ENCODE measurements around the gene DNASE1L2.

The DNASE1L2 gene

GRCh38 chr16:2223221-2223941 is 12.9 kb upstream of the DNASE1L2 start, which contains the start of gene E4F1 (continued):
- TF ChIP-seq ZEB2 (tag by site-specific recombination; IDR thresholded peaks at IDR 0.05) (peak; percentile 97), BCL11B (tag by site-specific recombination; IDR thresholded peaks at IDR 0.05; ENCODE audit: low read depth) (peak; percentile 41), ZFP37 (tag by site-specific recombination; IDR thresholded peaks at IDR 0.05) (peak; percentile 89; the same call in 1 of the 2 replicates), ZSCAN30 (tag by site-specific recombination; IDR thresholded peaks at IDR 0.05) (peak; percentile 82), ZNF426 (tag by site-specific recombination; IDR thresholded peaks at IDR 0.05) (no peak), KLF16 (tag by site-specific recombination; IDR thresholded peaks at IDR 0.05) (peak; percentile 67), ZIC2 (tag by site-specific recombination; IDR thresholded peaks at IDR 0.05) (peak; percentile 58; the same call in 1 of the 2 replicates), ZNF610 (tag by site-specific recombination; IDR thresholded peaks at IDR 0.05; ENCODE audit: borderline replicate concordance) (peak; percentile 75; the same call in 1 of the 2 replicates), ZBTB17 (tag by site-specific recombination; IDR thresholded peaks at IDR 0.05) (peak; percentile 91), ZSCAN5A (tag by site-specific recombination; IDR thresholded peaks at IDR 0.05) (peak; percentile 73; the same call in 1 of the 2 replicates), ZNF670 (tag by site-specific recombination; IDR thresholded peaks at IDR 0.05; ENCODE audit: low read depth) (no peak), GFI1B (tag by site-specific recombination; IDR thresholded peaks at IDR 0.05) (no peak), ZNF529 (tag by site-specific recombination; IDR thresholded peaks at IDR 0.05; ENCODE audit: insufficient replicate concordance) (no peak), KLF10 (tag by site-specific recombination; IDR thresholded peaks at IDR 0.05) (peak; percentile 51), ZSCAN16 (tag by site-specific recombination; IDR thresholded peaks at IDR 0.05) (0 out of 2 replicates have a peak, but pooled peaks have one; percentile 40), WT1 (tag by site-specific recombination; IDR thresholded peaks at IDR 0.05) (no peak), ZNF354C (tag by site-specific recombination; IDR thresholded peaks at IDR 0.05; ENCODE audit: borderline replicate concordance, low read depth) (no peak), ZNF629 (tag by site-specific recombination; IDR thresholded peaks at IDR 0.05) (peak; percentile 92), OSR2 (tag by site-specific recombination; IDR thresholded peaks at IDR 0.05) (no peak), REPIN1 (tag by site-specific recombination; IDR thresholded peaks at IDR 0.05; ENCODE audit: low read depth) (no peak), ZNF146 (tag by site-specific recombination; IDR thresholded peaks at IDR 0.05) (peak; percentile 35; the same call in 1 of the 2 replicates)
- TF ChIP-seq, protein P1, sequence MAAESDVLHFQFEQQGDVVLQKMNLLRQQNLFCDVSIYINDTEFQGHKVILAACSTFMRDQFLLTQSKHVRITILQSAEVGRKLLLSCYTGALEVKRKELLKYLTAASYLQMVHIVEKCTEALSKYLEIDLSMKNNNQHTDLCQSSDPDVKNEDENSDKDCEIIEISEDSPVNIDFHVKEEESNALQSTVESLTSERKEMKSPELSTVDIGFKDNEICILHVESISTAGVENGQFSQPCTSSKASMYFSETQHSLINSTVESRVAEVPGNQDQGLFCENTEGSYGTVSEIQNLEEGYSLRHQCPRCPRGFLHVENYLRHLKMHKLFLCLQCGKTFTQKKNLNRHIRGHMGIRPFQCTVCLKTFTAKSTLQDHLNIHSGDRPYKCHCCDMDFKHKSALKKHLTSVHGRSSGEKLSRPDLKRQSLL (tag by site-specific recombination; IDR thresholded peaks at IDR 0.05), result no peak
- TF ChIP-seq, protein P2, sequence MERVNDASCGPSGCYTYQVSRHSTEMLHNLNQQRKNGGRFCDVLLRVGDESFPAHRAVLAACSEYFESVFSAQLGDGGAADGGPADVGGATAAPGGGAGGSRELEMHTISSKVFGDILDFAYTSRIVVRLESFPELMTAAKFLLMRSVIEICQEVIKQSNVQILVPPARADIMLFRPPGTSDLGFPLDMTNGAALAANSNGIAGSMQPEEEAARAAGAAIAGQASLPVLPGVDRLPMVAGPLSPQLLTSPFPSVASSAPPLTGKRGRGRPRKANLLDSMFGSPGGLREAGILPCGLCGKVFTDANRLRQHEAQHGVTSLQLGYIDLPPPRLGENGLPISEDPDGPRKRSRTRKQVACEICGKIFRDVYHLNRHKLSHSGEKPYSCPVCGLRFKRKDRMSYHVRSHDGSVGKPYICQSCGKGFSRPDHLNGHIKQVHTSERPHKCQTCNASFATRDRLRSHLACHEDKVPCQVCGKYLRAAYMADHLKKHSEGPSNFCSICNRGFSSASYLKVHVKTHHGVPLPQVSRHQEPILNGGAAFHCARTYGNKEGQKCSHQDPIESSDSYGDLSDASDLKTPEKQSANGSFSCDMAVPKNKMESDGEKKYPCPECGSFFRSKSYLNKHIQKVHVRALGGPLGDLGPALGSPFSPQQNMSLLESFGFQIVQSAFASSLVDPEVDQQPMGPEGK (tag by site-specific recombination; IDR thresholded peaks at IDR 0.05), result peak; percentile 59
- TF ChIP-seq, protein P3, sequence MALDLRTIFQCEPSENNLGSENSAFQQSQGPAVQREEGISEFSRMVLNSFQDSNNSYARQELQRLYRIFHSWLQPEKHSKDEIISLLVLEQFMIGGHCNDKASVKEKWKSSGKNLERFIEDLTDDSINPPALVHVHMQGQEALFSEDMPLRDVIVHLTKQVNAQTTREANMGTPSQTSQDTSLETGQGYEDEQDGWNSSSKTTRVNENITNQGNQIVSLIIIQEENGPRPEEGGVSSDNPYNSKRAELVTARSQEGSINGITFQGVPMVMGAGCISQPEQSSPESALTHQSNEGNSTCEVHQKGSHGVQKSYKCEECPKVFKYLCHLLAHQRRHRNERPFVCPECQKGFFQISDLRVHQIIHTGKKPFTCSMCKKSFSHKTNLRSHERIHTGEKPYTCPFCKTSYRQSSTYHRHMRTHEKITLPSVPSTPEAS (tag by site-specific recombination; IDR thresholded peaks at IDR 0.05), result no peak
- TF ChIP-seq, protein P4, sequence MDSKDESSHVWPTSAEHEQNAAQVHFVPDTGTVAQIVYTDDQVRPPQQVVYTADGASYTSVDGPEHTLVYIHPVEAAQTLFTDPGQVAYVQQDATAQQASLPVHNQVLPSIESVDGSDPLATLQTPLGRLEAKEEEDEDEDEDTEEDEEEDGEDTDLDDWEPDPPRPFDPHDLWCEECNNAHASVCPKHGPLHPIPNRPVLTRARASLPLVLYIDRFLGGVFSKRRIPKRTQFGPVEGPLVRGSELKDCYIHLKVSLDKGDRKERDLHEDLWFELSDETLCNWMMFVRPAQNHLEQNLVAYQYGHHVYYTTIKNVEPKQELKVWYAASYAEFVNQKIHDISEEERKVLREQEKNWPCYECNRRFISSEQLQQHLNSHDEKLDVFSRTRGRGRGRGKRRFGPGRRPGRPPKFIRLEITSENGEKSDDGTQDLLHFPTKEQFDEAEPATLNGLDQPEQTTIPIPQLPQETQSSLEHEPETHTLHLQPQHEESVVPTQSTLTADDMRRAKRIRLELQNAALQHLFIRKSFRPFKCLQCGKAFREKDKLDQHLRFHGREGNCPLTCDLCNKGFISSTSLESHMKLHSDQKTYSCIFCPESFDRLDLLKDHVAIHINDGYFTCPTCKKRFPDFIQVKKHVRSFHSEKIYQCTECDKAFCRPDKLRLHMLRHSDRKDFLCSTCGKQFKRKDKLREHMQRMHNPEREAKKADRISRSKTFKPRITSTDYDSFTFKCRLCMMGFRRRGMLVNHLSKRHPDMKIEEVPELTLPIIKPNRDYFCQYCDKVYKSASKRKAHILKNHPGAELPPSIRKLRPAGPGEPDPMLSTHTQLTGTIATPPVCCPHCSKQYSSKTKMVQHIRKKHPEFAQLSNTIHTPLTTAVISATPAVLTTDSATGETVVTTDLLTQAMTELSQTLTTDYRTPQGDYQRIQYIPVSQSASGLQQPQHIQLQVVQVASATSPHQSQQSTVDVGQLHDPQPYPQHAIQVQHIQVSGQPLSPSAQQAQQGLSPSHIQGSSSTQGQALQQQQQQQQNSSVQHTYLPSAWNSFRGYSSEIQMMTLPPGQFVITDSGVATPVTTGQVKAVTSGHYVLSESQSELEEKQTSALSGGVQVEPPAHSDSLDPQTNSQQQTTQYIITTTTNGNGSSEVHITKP (tag by site-specific recombination; IDR thresholded peaks at IDR 0.05), result peak; percentile 61
- TF ChIP-seq, protein P5, sequence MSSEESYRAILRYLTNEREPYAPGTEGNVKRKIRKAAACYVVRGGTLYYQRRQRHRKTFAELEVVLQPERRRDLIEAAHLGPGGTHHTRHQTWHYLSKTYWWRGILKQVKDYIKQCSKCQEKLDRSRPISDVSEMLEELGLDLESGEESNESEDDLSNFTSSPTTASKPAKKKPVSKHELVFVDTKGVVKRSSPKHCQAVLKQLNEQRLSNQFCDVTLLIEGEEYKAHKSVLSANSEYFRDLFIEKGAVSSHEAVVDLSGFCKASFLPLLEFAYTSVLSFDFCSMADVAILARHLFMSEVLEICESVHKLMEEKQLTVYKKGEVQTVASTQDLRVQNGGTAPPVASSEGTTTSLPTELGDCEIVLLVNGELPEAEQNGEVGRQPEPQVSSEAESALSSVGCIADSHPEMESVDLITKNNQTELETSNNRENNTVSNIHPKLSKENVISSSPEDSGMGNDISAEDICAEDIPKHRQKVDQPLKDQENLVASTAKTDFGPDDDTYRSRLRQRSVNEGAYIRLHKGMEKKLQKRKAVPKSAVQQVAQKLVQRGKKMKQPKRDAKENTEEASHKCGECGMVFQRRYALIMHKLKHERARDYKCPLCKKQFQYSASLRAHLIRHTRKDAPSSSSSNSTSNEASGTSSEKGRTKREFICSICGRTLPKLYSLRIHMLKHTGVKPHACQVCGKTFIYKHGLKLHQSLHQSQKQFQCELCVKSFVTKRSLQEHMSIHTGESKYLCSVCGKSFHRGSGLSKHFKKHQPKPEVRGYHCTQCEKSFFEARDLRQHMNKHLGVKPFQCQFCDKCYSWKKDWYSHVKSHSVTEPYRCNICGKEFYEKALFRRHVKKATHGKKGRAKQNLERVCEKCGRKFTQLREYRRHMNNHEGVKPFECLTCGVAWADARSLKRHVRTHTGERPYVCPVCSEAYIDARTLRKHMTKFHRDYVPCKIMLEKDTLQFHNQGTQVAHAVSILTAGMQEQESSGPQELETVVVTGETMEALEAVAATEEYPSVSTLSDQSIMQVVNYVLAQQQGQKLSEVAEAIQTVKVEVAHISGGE (tag by site-specific recombination; conservative IDR thresholded peaks at IDR 0.05; ENCODE audit: low read depth), result peak; percentile 22

All from HEK293 (cell line).